DMS 273 treated with DMSO at 0.1 percent for 48 hours (cell line): Measurements from ENCODE around the gene ROR2.

Source experiments
- DNase-seq: peaks from one replicate; lab custom pipeline; 2025; lab: John Stamatoyannopoulos, UW

ROR2 gene

GRCh38 chr9:91516777-91517176 lies 433.3 kb downstream of the ROR2 start:
- no peak for DNase-seq

GRCh38 chr9:91516081-91516480 lies 433.9 kb downstream of the ROR2 start:
- DNase-seq = no peak

GRCh38 chr9:91515074-91515687 lies 434.8 kb downstream of the ROR2 start:
- peak; percentile 44 for DNase-seq
